Gastroesophageal sphincter (tissue), 3 donors: ENCODE results near the gene GBX1.

Experiments used
- EP300 ChIP-seq: sonication (generic); formaldehyde crosslinking; IDR thresholded peaks from one replicate; pipeline ENCODE4 v1.6.1; 2017; ENCODE audit warnings: antibody characterized with exemption, mild to moderate bottlenecking
- POLR2A ChIP-seq, 2 donors: fragments of 450-650 bp; IDR thresholded peaks; one replicate each; pipeline ENCODE4 v1.6.1; 2017; ENCODE audit warnings: antibody characterized with exemption in 2 of 2, mild to moderate bottlenecking in 2 of 2, moderate library complexity in 1 of 2
- POLR2AphosphoS5 ChIP-seq: sonication (generic); formaldehyde crosslinking; IDR thresholded peaks from one replicate; pipeline ENCODE4 v1.6.1; 2017; ENCODE audit warnings: antibody characterized with exemption
- TF ChIP-seq, protein P1 (sequence below), 4 experiments: fragments of 200-600 bp in 2 of 4; fragments of 450-650 bp in 2 of 4; sonication (generic) in 1 of 4; IDR thresholded peaks; one replicate each; pipeline ENCODE4 v1.5.1; 2017 to 2019; ENCODE audit warnings: antibody characterized with exemption in 4 of 4, mild to moderate bottlenecking in 2 of 4, moderate library complexity in 2 of 4

DNA sequence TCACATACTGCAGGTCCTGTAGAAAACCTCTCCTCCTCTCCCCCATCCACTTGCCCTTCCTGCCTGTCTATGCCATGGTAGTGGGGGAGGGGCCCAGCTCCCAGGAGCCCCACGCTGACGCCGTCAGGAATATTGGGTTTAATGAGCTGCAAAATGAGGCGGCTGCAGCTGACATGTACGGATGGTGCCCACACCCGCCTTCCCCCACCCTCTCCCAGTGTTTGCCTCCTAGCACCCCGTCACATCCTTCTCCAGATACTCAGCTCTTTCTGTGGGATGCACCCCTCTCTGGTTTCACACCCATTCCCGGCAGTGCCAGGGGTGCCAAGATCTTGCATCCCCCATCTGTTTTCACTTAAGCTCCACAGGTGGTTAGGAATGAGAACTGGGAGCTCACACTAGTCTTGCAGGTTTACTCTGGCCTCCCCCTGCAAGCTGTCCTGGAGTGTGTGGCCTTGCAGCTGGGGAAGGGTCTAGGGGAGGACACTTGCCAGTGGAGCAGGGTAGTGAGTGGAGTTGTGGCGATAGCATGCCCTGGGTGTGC, 26.1 kb downstream of the GBX1 start:
- TF ChIP-seq, protein P1, sequence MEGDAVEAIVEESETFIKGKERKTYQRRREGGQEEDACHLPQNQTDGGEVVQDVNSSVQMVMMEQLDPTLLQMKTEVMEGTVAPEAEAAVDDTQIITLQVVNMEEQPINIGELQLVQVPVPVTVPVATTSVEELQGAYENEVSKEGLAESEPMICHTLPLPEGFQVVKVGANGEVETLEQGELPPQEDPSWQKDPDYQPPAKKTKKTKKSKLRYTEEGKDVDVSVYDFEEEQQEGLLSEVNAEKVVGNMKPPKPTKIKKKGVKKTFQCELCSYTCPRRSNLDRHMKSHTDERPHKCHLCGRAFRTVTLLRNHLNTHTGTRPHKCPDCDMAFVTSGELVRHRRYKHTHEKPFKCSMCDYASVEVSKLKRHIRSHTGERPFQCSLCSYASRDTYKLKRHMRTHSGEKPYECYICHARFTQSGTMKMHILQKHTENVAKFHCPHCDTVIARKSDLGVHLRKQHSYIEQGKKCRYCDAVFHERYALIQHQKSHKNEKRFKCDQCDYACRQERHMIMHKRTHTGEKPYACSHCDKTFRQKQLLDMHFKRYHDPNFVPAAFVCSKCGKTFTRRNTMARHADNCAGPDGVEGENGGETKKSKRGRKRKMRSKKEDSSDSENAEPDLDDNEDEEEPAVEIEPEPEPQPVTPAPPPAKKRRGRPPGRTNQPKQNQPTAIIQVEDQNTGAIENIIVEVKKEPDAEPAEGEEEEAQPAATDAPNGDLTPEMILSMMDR (IDR thresholded peaks at IDR 0.05), result no peak
- no peak for TF ChIP-seq EP300
- TF ChIP-seq POLR2AphosphoS5, result no peak
- TF ChIP-seq POLR2A (IDR thresholded peaks at IDR 0.05), result no peak
